CD4-positive, alpha-beta memory T cell (primary cell): ENCODE results near the gene SENP6. TPM values are rescaled to one million over a fixed set of nuclear protein-coding genes. Genes with fewer than 3 reads are reported as not detected.
A peak's percentile ranks its signal among the peaks of the same experiment; 100 is the strongest.
"Not testable (repeated sequence)": the region's sequence is repeated elsewhere in the genome, so short reads cannot be mapped to it uniquely, and the experiment has no call there.

Experiments used
- CTCF ChIA-PET: fragments of 350-600 bp; sonication (Branson Sonifier 250); formaldehyde crosslinking; loops from one replicate; lab custom pipeline; 2021; ENCODE audit warnings: inconsistent platforms; ENCODE audit not compliant: partially characterized antibody; lab: Charles Lee
- POLR2A ChIA-PET: fragments of 350-600 bp; sonication (Branson Sonifier 250); formaldehyde crosslinking; loops from one replicate; lab custom pipeline; 2021; ENCODE audit not compliant: partially characterized antibody; lab: Charles Lee
- DNase-seq, 5 donors: peaks; one replicate each; pipeline versions ENCODE4 v3.0.0 to v3.0.0-alpha.2; 2020 to 2022; ENCODE audit warnings: mixed read lengths in 1 of 5
- H3K27ac ChIP-seq: one replicate; pipeline ENCODE4 v1.7.0; 2013; ENCODE audit warnings: low read depth, low read length
- H3K27me3 ChIP-seq: 2 replicates; pipeline ENCODE4 v1.7.0; 2013; ENCODE audit warnings: mild to moderate bottlenecking, low read length, moderate library complexity; ENCODE audit not compliant: insufficient read depth
- H3K36me3 ChIP-seq: 2 replicates; pipeline ENCODE4 v1.7.0; 2013; ENCODE audit warnings: mild to moderate bottlenecking, low read length, moderate library complexity; ENCODE audit not compliant: insufficient read depth
- H3K4me1 ChIP-seq: 2 replicates; pipeline ENCODE4 v1.7.0; 2013; ENCODE audit warnings: mild to moderate bottlenecking, low read length, moderate library complexity; ENCODE audit not compliant: insufficient read depth
- H3K4me3 ChIP-seq, 2 donors: one replicate each; pipeline ENCODE4 v1.7.0; 2013; ENCODE audit warnings: low read length in 2 of 2, mild to moderate bottlenecking in 1 of 2
- H3K9me3 ChIP-seq, 2 donors: one replicate each; pipeline ENCODE4 v1.7.0; 2013; ENCODE audit warnings: low read length in 2 of 2, control low read depth in 1 of 2; ENCODE audit not compliant: control insufficient read depth in 1 of 2
- H3K27ac Mint-ChIP-seq, 7 donors: one replicate each; pipeline ENCODE4 v1.8.0; 2020 to 2021; ENCODE audit warnings: mixed read lengths in 7 of 7, mild to moderate bottlenecking in 6 of 7, inconsistent platforms in 3 of 7, moderate library complexity in 3 of 7
- H3K27me3 Mint-ChIP-seq, 2 donors: one replicate each; pipeline ENCODE4 v1.8.0; 2020 to 2021; ENCODE audit warnings: mixed read lengths in 2 of 2
- H3K36me3 Mint-ChIP-seq, 2 donors: one replicate each; pipeline ENCODE4 v1.8.0; 2020 to 2021; ENCODE audit warnings: mixed read lengths in 2 of 2, inconsistent platforms in 1 of 2, mild to moderate bottlenecking in 1 of 2
- H3K4me1 Mint-ChIP-seq, 4 donors: one replicate each; pipeline ENCODE4 v1.8.0; 2020 to 2021; ENCODE audit warnings: mixed read lengths in 4 of 4, mild to moderate bottlenecking in 1 of 4
- H3K4me3 Mint-ChIP-seq, 8 donors: one replicate each; pipeline ENCODE4 v1.8.0; 2020 to 2021; ENCODE audit warnings: mixed read lengths in 8 of 8, mild to moderate bottlenecking in 7 of 8, moderate library complexity in 6 of 8, inconsistent platforms in 3 of 8
- H3K9me3 Mint-ChIP-seq, 8 donors: one replicate each; pipeline ENCODE4 v1.8.0; 2020 to 2021; ENCODE audit warnings: mixed read lengths in 8 of 8, mild to moderate bottlenecking in 5 of 8, inconsistent platforms in 3 of 8, moderate library complexity in 1 of 8
- intact Hi-C: fragments of 100-400 bp; cut with micrococcal nuclease; formaldehyde crosslinking; loops from one replicate; pipeline ENCODE4 v1.15.1; 2023
- polyA plus RNA-seq, 2 donors: library from polyadenylated mRNA; unstranded; fragments of 300-500 nt; fragmentation: Illumina TruSeq; gene quantifications; one replicate each; pipeline ENCODE4 v1.2.3, GENCODE V29; 2021
- total RNA-seq, 2 experiments: library from RNA; stranded (reverse); gene quantifications; one replicate each; pipeline ENCODE4 v1.2.3, GENCODE V29; 2021

The SENP6 gene
- total and polyA plus RNA-seq, 4 experiments from 2014 or later = 36.2 to 134 (median 101) TPM

- H3K27ac ChIP-seq, H3K9me3 ChIP-seq, POLR2A ChIA-PET, intact Hi-C loops, H3K27ac Mint-ChIP-seq, H3K27me3 Mint-ChIP-seq, H3K27me3 ChIP-seq, H3K4me3 Mint-ChIP-seq, DNase-seq, CTCF ChIA-PET, H3K4me1 ChIP-seq, H3K4me3 ChIP-seq: not testable (repeated sequence)
- peaks cover 16 to 34% (median 25%) of the 10 kb centered on the region in 4 donors for H3K4me1 Mint-ChIP-seq
- peaks cover 41% of the 10 kb centered on the region for H3K36me3 ChIP-seq
- peaks cover 2 to 28% (median 22%) of the 10 kb centered on the region in 8 donors for H3K9me3 Mint-ChIP-seq
- peaks cover 93 to 94% of the 10 kb centered on the region in 2 donors for H3K36me3 Mint-ChIP-seq
These were observed 81.3 kb downstream of the SENP6 start for GRCh38 chr6:75683005-75683404.

- H3K27me3 Mint-ChIP-seq, DNase-seq, H3K4me3 Mint-ChIP-seq, CTCF ChIA-PET, H3K27me3 ChIP-seq, H3K27ac ChIP-seq, intact Hi-C loops, H3K4me1 ChIP-seq, POLR2A ChIA-PET, H3K9me3 ChIP-seq, H3K4me3 ChIP-seq, H3K36me3 ChIP-seq, H3K27ac Mint-ChIP-seq: not testable (repeated sequence)
- peaks cover 16 to 35% (median 25%) of the 10 kb centered on the region in 4 donors for H3K4me1 Mint-ChIP-seq
- H3K9me3 Mint-ChIP-seq = peaks cover 0 to 13% (median 5%) of the 10 kb centered on the region in 8 donors
- peaks cover 57 to 64% of the 10 kb centered on the region in 2 donors for H3K36me3 Mint-ChIP-seq
These were observed 85.9 kb downstream of the SENP6 start for GRCh38 chr6:75687535-75687934.

GRCh38 chr6:75687937-75688336, 86.3 kb downstream of the SENP6 start:
- H3K36me3 ChIP-seq, H3K27ac Mint-ChIP-seq, H3K9me3 ChIP-seq, H3K9me3 Mint-ChIP-seq, H3K27me3 ChIP-seq, H3K4me1 ChIP-seq, H3K27me3 Mint-ChIP-seq, H3K27ac ChIP-seq, POLR2A ChIA-PET, intact Hi-C loops, H3K4me3 ChIP-seq, DNase-seq, H3K4me3 Mint-ChIP-seq, CTCF ChIA-PET: not testable (repeated sequence)
- H3K36me3 Mint-ChIP-seq = peaks cover 53 to 64% of the 10 kb centered on the region in 2 donors
- H3K4me1 Mint-ChIP-seq = peaks cover 15 to 33% (median 25%) of the 10 kb centered on the region in 4 donors

GRCh38 chr6:75689576-75689975, 87.9 kb downstream of the SENP6 start:
- H3K9me3 ChIP-seq = no peaks in the 10 kb centered on the region
- H3K27me3 ChIP-seq = no peaks in the 10 kb centered on the region
- H3K4me1 Mint-ChIP-seq = peaks cover 9 to 30% (median 18%) of the 10 kb centered on the region in 4 donors
- no peak overlapping the region for H3K4me3 ChIP-seq
- H3K4me1 ChIP-seq = no peaks in the 10 kb centered on the region
- ChIA-PET CTCF (no interaction called here), POLR2A (no interaction called here)
- no peak overlapping the region for H3K4me3 Mint-ChIP-seq
- H3K36me3 ChIP-seq = no peaks in the 10 kb centered on the region
- no peak overlapping the region for H3K27ac ChIP-seq
- no peaks in the 10 kb centered on the region for H3K27me3 Mint-ChIP-seq
- no peaks in the 10 kb centered on the region for H3K9me3 Mint-ChIP-seq
- intact Hi-C loops = no loop called here
- peaks cover 36 to 54% of the 10 kb centered on the region in 2 donors for H3K36me3 Mint-ChIP-seq
- no peak overlapping the region for H3K27ac Mint-ChIP-seq
- no peak for DNase-seq

- H3K27ac Mint-ChIP-seq = peak overlapping the region in 1 of 7 donors; percentile 41
- Histone ChIP-seq H3K27me3 (no peaks in the 10 kb centered on the region), H3K9me3 (no peaks in the 10 kb centered on the region), H3K36me3 (no peaks in the 10 kb centered on the region), H3K4me1 (no peaks in the 10 kb centered on the region), H3K4me3 (no peak overlapping the region), H3K27ac (no peak overlapping the region)
- intact Hi-C loops = no loop called here
- POLR2A ChIA-PET = no interaction called here
- CTCF ChIA-PET = no interaction called here
- peaks cover 29 to 45% of the 10 kb centered on the region in 2 donors for H3K36me3 Mint-ChIP-seq
- no peaks in the 10 kb centered on the region for H3K9me3 Mint-ChIP-seq
- H3K4me1 Mint-ChIP-seq = peaks cover 7 to 21% (median 13%) of the 10 kb centered on the region in 4 donors
- no peaks in the 10 kb centered on the region for H3K27me3 Mint-ChIP-seq
- H3K4me3 Mint-ChIP-seq = no peak overlapping the region
- no peak for DNase-seq
These were observed 89.3 kb downstream of the SENP6 start for GRCh38 chr6:75691012-75691411.

- ChIA-PET CTCF (no interaction called here), POLR2A (no interaction called here)
- Histone ChIP-seq H3K9me3 (no peaks in the 10 kb centered on the region), H3K27me3 (no peaks in the 10 kb centered on the region), H3K4me1 (no peaks in the 10 kb centered on the region), H3K36me3 (peaks cover 9% of the 10 kb centered on the region), H3K4me3 (no peak overlapping the region), H3K27ac (no peak overlapping the region)
- intact Hi-C loops = no loop called here
- DNase-seq = no peak
- H3K4me1 Mint-ChIP-seq = no peaks in the 10 kb centered on the region
- H3K27me3 Mint-ChIP-seq = no peaks in the 10 kb centered on the region
- peaks cover 26 to 46% of the 10 kb centered on the region in 2 donors for H3K36me3 Mint-ChIP-seq
- H3K27ac Mint-ChIP-seq = no peak overlapping the region
- no peak overlapping the region for H3K4me3 Mint-ChIP-seq
- no peaks in the 10 kb centered on the region for H3K9me3 Mint-ChIP-seq
These were observed 91.9 kb downstream of the SENP6 start for GRCh38 chr6:75693534-75693933.

- Mint-ChIP-seq H3K4me1 (no peaks in the 10 kb centered on the region), H3K9me3 (no peaks in the 10 kb centered on the region), H3K27ac (no peak overlapping the region), H3K27me3 (no peaks in the 10 kb centered on the region), H3K4me3 (no peak overlapping the region), H3K36me3 (peaks cover 25 to 42% of the 10 kb centered on the region in 2 donors)
- Histone ChIP-seq H3K36me3 (peaks cover 9% of the 10 kb centered on the region), H3K4me1 (no peaks in the 10 kb centered on the region), H3K9me3 (no peaks in the 10 kb centered on the region), H3K4me3 (no peak overlapping the region), H3K27me3 (no peaks in the 10 kb centered on the region), H3K27ac (no peak overlapping the region)
- ChIA-PET CTCF (no interaction called here), POLR2A (no interaction called here)
- intact Hi-C loops = no loop called here
- no peak for DNase-seq
These were observed 92.7 kb downstream of the SENP6 start for GRCh38 chr6:75694406-75694805.

- POLR2A ChIA-PET, H3K27me3 Mint-ChIP-seq, DNase-seq, H3K4me3 ChIP-seq, H3K9me3 ChIP-seq, H3K4me1 Mint-ChIP-seq, intact Hi-C loops, H3K27me3 ChIP-seq, CTCF ChIA-PET, H3K27ac ChIP-seq, H3K27ac Mint-ChIP-seq, H3K4me1 ChIP-seq, H3K4me3 Mint-ChIP-seq, H3K9me3 Mint-ChIP-seq: not testable (repeated sequence)
- H3K36me3 Mint-ChIP-seq = peaks cover 43 to 44% of the 10 kb centered on the region in 2 donors
- peaks cover 16% of the 10 kb centered on the region for H3K36me3 ChIP-seq
These were observed 106.7 kb downstream of the SENP6 start for GRCh38 chr6:75708334-75708733.
